Measurements from ENCODE around the gene CHRNB2. TPM values are rescaled to one million over a fixed set of nuclear protein-coding genes. Genes with fewer than 3 reads are reported as not detected.

CHRNB2 gene, protein sequence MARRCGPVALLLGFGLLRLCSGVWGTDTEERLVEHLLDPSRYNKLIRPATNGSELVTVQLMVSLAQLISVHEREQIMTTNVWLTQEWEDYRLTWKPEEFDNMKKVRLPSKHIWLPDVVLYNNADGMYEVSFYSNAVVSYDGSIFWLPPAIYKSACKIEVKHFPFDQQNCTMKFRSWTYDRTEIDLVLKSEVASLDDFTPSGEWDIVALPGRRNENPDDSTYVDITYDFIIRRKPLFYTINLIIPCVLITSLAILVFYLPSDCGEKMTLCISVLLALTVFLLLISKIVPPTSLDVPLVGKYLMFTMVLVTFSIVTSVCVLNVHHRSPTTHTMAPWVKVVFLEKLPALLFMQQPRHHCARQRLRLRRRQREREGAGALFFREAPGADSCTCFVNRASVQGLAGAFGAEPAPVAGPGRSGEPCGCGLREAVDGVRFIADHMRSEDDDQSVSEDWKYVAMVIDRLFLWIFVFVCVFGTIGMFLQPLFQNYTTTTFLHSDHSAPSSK
- total RNA-seq, result not detected in 2 replicates
- not detected in 2 replicates for polyA plus RNA-seq
- not detected in 2 replicates for polyA plus RNA-seq (2011; cell fraction: cytosol; rRNA removed)
- polyA plus RNA-seq (2011; cell fraction: nucleus; rRNA removed), result 0.06 and 0.08 TPM in 2 replicates
- polyA plus RNA-seq (2012), result 0.09 TPM in 1 of 2 replicates, not detected in the other
- polyA minus RNA-seq, result 0.12 and 0.45 TPM in 2 replicates
- not detected for polyA minus RNA-seq (2011; cell fraction: cytosol; rRNA and poly(A)+ RNA removed)
- not detected in 2 replicates for polyA minus RNA-seq (2011; cell fraction: nucleus; rRNA and poly(A)+ RNA removed)
- not detected for Bru-seq, nascent RNA
- BruChase-seq, experiment 1, labeled RNA remaining after a 6-hour chase, result percentile 11 among the genes with signal in this experiment
- not detected for BruChase-seq, experiment 2, labeled RNA remaining after a 2-hour chase
- long read RNA-seq, result 0 reads

DNA sequence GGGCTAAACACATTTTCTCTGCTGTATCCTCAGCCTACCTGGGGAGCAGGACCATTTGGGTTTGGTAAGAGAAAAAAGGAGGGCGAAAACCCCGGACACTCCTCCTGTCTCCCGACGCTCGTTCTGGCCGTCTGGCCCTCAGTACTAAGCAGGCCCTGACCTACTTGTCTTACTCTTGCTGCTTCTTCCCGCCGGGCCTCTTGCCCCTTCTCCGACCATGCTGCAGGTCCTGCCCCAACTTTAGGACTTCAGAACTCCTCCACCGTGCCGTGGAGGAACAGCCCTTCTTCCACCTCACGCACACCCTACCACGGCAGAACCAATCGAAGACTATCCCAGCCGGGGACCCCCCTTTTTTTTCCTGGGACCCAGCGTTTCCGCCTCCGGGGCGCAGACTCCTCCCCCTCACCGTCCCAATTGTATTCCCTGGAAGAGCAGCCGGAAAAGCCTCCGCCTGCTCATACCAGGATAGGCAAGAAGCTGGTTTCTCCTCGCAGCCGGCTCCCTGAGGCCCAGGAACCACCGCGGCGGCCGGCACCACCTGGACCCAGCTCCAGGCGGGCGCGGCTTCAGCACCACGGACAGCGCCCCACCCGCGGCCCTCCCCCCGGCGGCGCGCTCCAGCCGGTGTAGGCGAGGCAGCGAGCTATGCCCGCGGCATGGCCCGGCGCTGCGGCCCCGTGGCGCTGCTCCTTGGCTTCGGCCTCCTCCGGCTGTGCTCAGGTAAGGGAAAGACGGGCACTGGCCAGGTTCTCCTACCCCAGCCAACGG lies at the start of gene CHRNB2:
TSS of gene CHRNB2 (plus strand) at position 393 of the 771 bp plus-strand sequence. CDS start at position 660, 267 bp downstream.
- Histone ChIP-seq H4K20me1 (replicated peaks; ENCODE audit: control insufficient read depth, extremely low read depth, insufficient read depth, low read length) (no peaks in the 10 kb centered on the region), H2AFZ (ENCODE audit: low read depth, low read length) (no peak within 1 kb of the TSS), H3K9me1 (replicated peaks; ENCODE audit: control insufficient read depth, extremely low read depth, insufficient read depth, low read length) (no peaks in the 10 kb centered on the region), H3K27me3 (ENCODE audit: control insufficient read depth in 2 of 2, insufficient read depth in 2 of 2, low read length in 2 of 2) (peaks cover 13 to 24% of the 10 kb centered on the region in 2 experiments), H3K4me3 (replicated peaks in 1 of 3; ENCODE audit: insufficient read depth in 1 of 3, low read depth in 1 of 3, low read length in 3 of 3) (no peak within 1 kb of the TSS), H3K9me3 (replicated peaks; ENCODE audit: control insufficient read depth, insufficient read depth, low read length) (no peaks in the 10 kb centered on the region), H3K9ac (replicated peaks; ENCODE audit: extremely low read depth, insufficient read depth, low read length) (no peak within 1 kb of the TSS), H3K4me2 (ENCODE audit: insufficient read depth, low read length) (no peak within 1 kb of the TSS), H3K36me3 (ENCODE audit: control insufficient read depth in 2 of 2, extremely low read depth in 1 of 2, insufficient read depth in 2 of 2, low read length in 2 of 2) (no peaks in the 10 kb centered on the region), H3K4me1 (ENCODE audit: control insufficient read depth, extremely low read depth, insufficient read depth, low read length) (no peaks in the 10 kb centered on the region), H3K27ac (ENCODE audit: insufficient read depth, low read depth, low read length) (no peak within 1 kb of the TSS), H3K79me2 (ENCODE audit: control insufficient read depth, insufficient read depth, low read length) (no peaks in the 10 kb centered on the region)
- peak; percentile 35 for DNase-seq (ENCODE audit: low read depth, low spot score)
- FAIRE-seq, result peak; percentile 48
- TF ChIP-seq, protein P1, sequence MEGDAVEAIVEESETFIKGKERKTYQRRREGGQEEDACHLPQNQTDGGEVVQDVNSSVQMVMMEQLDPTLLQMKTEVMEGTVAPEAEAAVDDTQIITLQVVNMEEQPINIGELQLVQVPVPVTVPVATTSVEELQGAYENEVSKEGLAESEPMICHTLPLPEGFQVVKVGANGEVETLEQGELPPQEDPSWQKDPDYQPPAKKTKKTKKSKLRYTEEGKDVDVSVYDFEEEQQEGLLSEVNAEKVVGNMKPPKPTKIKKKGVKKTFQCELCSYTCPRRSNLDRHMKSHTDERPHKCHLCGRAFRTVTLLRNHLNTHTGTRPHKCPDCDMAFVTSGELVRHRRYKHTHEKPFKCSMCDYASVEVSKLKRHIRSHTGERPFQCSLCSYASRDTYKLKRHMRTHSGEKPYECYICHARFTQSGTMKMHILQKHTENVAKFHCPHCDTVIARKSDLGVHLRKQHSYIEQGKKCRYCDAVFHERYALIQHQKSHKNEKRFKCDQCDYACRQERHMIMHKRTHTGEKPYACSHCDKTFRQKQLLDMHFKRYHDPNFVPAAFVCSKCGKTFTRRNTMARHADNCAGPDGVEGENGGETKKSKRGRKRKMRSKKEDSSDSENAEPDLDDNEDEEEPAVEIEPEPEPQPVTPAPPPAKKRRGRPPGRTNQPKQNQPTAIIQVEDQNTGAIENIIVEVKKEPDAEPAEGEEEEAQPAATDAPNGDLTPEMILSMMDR (IDR thresholded peaks at IDR 0.05; ENCODE audit: extremely low read depth in 1 of 2, insufficient read depth in 1 of 2, low read depth in 1 of 2, low read length in 2 of 2), result no peak
- TF ChIP-seq FOS (IDR thresholded peaks at IDR 0.05; ENCODE audit: borderline replicate concordance, insufficient read depth, low read length) (no peak), POLR2AphosphoS5 (IDR thresholded peaks at IDR 0.05; ENCODE audit: insufficient read depth, low read depth, low read length) (peak; percentile 32), MYC (IDR thresholded peaks at IDR 0.05; ENCODE audit: low read depth, low read length) (no peak), EZH2 (IDR thresholded peaks at IDR 0.05; ENCODE audit: borderline replicate concordance, low read depth, low read length, severe bottlenecking) (peak; percentile 44)
- dilution Hi-C loops (cut with MboI; ENCODE audit: extremely low pct_ligation_motif_present, low sequenced_read_pairs) (no loop called here), intact Hi-C loops (cut with micrococcal nuclease) (no loop called here)
- POLR2A ChIA-PET, result no interaction called here
- CTCF ChIA-PET, result interaction anchor here (0.8 to 2.2 kb wide), 5 partner anchors 8 to 311 kb away, joined by 3 to 17 read pairs (median 6); no protein-coding TSS in a partner anchor
- no TSS peak for BruUV-seq (replicated peaks)
